ENCODE data around the gene ADAM11. TPM values are rescaled to one million over a fixed set of nuclear protein-coding genes. Genes with fewer than 3 reads are reported as not detected.
A peak's percentile ranks its signal among the peaks of the same experiment; 100 is the strongest.

Gene ADAM11
- total and polyA plus RNA-seq, 2 of the 13 experiments (the other 11 are each of a cell fraction or from before 2014, with no cell fraction given): 0.38 to 0.91 TPM

DNA sequence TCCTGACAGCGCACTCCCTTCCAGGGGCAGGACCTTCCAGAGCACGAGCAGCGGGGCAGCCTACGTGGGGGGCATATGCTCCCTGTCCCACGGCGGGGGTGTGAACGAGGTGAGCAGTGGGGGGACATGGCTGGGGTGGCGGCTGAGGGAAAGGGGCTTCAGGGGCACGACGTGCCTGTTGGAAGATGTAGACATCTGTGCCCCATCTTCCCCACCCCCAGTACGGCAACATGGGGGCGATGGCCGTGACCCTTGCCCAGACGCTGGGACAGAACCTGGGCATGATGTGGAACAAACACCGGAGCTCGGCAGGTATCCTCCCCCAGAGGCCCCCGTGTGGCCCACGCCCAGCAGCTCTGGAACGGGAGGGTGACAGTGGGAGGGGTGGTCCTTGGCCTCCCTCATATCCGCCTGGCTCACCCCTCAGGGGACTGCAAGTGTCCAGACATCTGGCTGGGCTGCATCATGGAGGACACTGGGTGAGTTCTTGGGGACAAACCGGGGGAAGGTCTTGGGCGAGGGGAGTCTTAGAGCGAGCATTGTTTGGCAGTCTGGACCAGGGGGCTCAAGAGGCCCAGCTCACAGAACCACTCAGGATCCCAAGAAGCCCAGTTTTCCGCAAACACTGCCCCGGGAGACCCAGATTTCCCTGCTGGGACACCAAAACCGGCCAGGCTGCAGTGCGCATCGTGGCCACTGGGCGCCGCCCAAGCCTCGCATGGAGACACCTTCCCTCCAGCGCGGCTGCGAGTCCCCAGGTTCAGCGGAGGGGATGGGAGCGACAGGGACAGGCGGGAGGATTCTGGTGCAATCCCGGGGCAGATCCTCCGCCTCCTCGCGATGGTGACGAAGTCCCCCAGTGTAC lies 15.7 kb downstream of the ADAM11 start (continued):
- TF ChIP-seq, protein P1, sequence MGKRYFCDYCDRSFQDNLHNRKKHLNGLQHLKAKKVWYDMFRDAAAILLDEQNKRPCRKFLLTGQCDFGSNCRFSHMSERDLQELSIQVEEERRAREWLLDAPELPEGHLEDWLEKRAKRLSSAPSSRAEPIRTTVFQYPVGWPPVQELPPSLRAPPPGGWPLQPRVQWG (CRISPR knock-in tag; IDR thresholded peaks at IDR 0.05; ENCODE audit: borderline replicate concordance, low read depth): no peak
- TF ChIP-seq TOPORS (CRISPR knock-in tag; IDR thresholded peaks at IDR 0.05): no peak
- TF ChIP-seq, protein P2, sequence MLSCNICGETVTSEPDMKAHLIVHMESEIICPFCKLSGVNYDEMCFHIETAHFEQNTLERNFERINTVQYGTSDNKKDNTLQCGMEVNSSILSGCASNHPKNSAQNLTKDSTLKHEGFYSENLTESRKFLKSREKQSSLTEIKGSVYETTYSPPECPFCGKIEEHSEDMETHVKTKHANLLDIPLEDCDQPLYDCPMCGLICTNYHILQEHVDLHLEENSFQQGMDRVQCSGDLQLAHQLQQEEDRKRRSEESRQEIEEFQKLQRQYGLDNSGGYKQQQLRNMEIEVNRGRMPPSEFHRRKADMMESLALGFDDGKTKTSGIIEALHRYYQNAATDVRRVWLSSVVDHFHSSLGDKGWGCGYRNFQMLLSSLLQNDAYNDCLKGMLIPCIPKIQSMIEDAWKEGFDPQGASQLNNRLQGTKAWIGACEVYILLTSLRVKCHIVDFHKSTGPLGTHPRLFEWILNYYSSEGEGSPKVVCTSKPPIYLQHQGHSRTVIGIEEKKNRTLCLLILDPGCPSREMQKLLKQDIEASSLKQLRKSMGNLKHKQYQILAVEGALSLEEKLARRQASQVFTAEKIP (CRISPR knock-in tag; IDR thresholded peaks at IDR 0.05; ENCODE audit: borderline replicate concordance): no peak
- TF ChIP-seq FOXJ3 (CRISPR knock-in tag; IDR thresholded peaks at IDR 0.05; ENCODE audit: borderline replicate concordance): no peak
- TF ChIP-seq GTF3A (CRISPR knock-in tag; conservative IDR thresholded peaks at IDR 0.05): no peak
- TF ChIP-seq DMAP1 (CRISPR knock-in tag; IDR thresholded peaks at IDR 0.05): no peak; the same call in 1 of the 2 replicates
- TF ChIP-seq ZSCAN20 (CRISPR knock-in tag; IDR thresholded peaks at IDR 0.05; ENCODE audit: borderline replicate concordance): no peak
- no peak for TF ChIP-seq ZMAT3 (CRISPR knock-in tag; conservative IDR thresholded peaks at IDR 0.05)
- peak; percentile 59 for TF ChIP-seq GATAD2A (CRISPR knock-in tag; IDR thresholded peaks at IDR 0.05)
- no peak for TF ChIP-seq SIX1 (CRISPR knock-in tag; IDR thresholded peaks at IDR 0.05; ENCODE audit: borderline replicate concordance)
- no peak for TF ChIP-seq CHD2 (IDR thresholded peaks at IDR 0.05; ENCODE audit: low read depth, low read length)
- no peak for TF ChIP-seq ISX (CRISPR knock-in tag; conservative IDR thresholded peaks at IDR 0.05)
- TF ChIP-seq, protein P3, sequence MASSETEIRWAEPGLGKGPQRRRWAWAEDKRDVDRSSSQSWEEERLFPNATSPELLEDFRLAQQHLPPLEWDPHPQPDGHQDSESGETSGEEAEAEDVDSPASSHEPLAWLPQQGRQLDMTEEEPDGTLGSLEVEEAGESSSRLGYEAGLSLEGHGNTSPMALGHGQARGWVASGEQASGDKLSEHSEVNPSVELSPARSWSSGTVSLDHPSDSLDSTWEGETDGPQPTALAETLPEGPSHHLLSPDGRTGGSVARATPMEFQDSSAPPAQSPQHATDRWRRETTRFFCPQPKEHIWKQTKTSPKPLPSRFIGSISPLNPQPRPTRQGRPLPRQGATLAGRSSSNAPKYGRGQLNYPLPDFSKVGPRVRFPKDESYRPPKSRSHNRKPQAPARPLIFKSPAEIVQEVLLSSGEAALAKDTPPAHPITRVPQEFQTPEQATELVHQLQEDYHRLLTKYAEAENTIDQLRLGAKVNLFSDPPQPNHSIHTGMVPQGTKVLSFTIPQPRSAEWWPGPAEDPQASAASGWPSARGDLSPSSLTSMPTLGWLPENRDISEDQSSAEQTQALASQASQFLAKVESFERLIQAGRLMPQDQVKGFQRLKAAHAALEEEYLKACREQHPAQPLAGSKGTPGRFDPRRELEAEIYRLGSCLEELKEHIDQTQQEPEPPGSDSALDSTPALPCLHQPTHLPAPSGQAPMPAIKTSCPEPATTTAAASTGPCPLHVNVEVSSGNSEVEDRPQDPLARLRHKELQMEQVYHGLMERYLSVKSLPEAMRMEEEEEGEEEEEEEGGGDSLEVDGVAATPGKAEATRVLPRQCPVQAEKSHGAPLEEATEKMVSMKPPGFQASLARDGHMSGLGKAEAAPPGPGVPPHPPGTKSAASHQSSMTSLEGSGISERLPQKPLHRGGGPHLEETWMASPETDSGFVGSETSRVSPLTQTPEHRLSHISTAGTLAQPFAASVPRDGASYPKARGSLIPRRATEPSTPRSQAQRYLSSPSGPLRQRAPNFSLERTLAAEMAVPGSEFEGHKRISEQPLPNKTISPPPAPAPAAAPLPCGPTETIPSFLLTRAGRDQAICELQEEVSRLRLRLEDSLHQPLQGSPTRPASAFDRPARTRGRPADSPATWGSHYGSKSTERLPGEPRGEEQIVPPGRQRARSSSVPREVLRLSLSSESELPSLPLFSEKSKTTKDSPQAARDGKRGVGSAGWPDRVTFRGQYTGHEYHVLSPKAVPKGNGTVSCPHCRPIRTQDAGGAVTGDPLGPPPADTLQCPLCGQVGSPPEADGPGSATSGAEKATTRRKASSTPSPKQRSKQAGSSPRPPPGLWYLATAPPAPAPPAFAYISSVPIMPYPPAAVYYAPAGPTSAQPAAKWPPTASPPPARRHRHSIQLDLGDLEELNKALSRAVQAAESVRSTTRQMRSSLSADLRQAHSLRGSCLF (CRISPR knock-in tag; IDR thresholded peaks at IDR 0.05; ENCODE audit: borderline replicate concordance): no peak
- TF ChIP-seq TEAD2 (CRISPR knock-in tag; IDR thresholded peaks at IDR 0.05): no peak
- TF ChIP-seq TBP (CRISPR knock-in tag; IDR thresholded peaks at IDR 0.05): no peak
- no peak for TF ChIP-seq SYNCRIP (IDR thresholded peaks at IDR 0.05; ENCODE audit: insufficient read depth, low read depth, low read length)
- TF ChIP-seq, protein P4, sequence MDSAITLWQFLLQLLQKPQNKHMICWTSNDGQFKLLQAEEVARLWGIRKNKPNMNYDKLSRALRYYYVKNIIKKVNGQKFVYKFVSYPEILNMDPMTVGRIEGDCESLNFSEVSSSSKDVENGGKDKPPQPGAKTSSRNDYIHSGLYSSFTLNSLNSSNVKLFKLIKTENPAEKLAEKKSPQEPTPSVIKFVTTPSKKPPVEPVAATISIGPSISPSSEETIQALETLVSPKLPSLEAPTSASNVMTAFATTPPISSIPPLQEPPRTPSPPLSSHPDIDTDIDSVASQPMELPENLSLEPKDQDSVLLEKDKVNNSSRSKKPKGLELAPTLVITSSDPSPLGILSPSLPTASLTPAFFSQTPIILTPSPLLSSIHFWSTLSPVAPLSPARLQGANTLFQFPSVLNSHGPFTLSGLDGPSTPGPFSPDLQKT (CRISPR knock-in tag; IDR thresholded peaks at IDR 0.05; ENCODE audit: borderline replicate concordance): no peak
- TF ChIP-seq SOX13 (IDR thresholded peaks at IDR 0.05): no peak
- TF ChIP-seq SOX13 (CRISPR knock-in tag; conservative IDR thresholded peaks at IDR 0.05 in 1 of 2, IDR thresholded peaks at IDR 0.05 in 1 of 2): 0 out of 4 replicates have a peak, but pooled peaks of 1 of the 2 experiments have one; percentile 9
- no peak for TF ChIP-seq RAD51 (IDR thresholded peaks at IDR 0.05; ENCODE audit: borderline replicate concordance)
- TF ChIP-seq, protein P5, sequence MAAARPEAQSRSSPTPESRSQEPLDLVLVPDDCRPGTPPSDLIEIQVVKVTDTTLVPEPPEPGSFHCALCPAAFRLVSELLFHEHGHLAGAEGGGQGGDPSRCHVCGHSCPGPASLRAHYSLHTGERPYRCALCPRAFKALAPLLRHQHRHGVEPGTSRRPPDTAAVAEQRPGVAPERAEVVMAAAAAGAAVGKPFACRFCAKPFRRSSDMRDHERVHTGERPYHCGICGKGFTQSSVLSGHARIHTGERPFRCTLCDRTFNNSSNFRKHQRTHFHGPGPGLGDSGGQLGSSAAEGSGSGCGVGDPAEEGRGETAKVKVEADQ (CRISPR knock-in tag; IDR thresholded peaks at IDR 0.05; ENCODE audit: borderline replicate concordance): no peak
